ENCODE data around the gene ALDH16A1.

The ALDH16A1 gene

GRCh38 chr19:49407482-49408015 is 45.5 kb upstream of the ALDH16A1 start:
- Histone ChIP-seq H3K27ac (replicated peaks) (no peak overlapping the region), H3K27me3 (ENCODE audit: insufficient read depth, poor library complexity, severe bottlenecking) (no peaks in the 10 kb centered on the region), H3K4me3 (replicated peaks; ENCODE audit: insufficient read depth, low read length) (no peak overlapping the region)
- TF ChIP-seq GABPA (IDR thresholded peaks at IDR 0.05; ENCODE audit: low read depth) = no peak
- no peak for TF ChIP-seq CTCF (IDR thresholded peaks at IDR 0.05; ENCODE audit: insufficient read depth, low read length)
- DNase-seq (ENCODE audit: low read depth in 1 of 2, low spot score in 1 of 2) = no peak

- H3K27ac ChIP-seq (replicated peaks) = peak overlapping the region; percentile 63
- peak in 1 of 2 experiments; percentile 26 for DNase-seq (ENCODE audit: low read depth in 1 of 2, low spot score in 1 of 2)
- TF ChIP-seq SPI1 (IDR thresholded peaks at IDR 0.05; ENCODE audit: borderline replicate concordance, low read depth) = peak; percentile 72
- no peak for TF ChIP-seq REST (IDR thresholded peaks at IDR 0.05; ENCODE audit: insufficient replicate concordance, low read depth)
- no peaks in the 10 kb centered on the region for H3K27me3 ChIP-seq (ENCODE audit: insufficient read depth, poor library complexity, severe bottlenecking)
- no peak overlapping the region for H3K4me3 ChIP-seq (replicated peaks; ENCODE audit: insufficient read depth, low read length)
Observed at GRCh38 chr19:49408816-49409440, 44.1 kb upstream of the ALDH16A1 start.

- Histone ChIP-seq H3K27ac (replicated peaks) (peak overlapping the region; percentile 63), H3K27me3 (ENCODE audit: insufficient read depth, poor library complexity, severe bottlenecking) (no peaks in the 10 kb centered on the region), H3K4me3 (replicated peaks; ENCODE audit: insufficient read depth, low read length) (no peak overlapping the region)
- peak in 1 of 2 experiments; percentile 83 for DNase-seq (ENCODE audit: low read depth in 1 of 2, low spot score in 1 of 2)
- peak; percentile 100 for TF ChIP-seq SPI1 (IDR thresholded peaks at IDR 0.05; ENCODE audit: borderline replicate concordance, low read depth)
- no peak for TF ChIP-seq GABPA (IDR thresholded peaks at IDR 0.05; ENCODE audit: low read depth)
- TF ChIP-seq CTCF (IDR thresholded peaks at IDR 0.05; ENCODE audit: insufficient read depth, low read length) = no peak
- TF ChIP-seq POLR2AphosphoS5 (IDR thresholded peaks at IDR 0.05; ENCODE audit: low read depth) = peak; percentile 70
- no peak for TF ChIP-seq REST (IDR thresholded peaks at IDR 0.05; ENCODE audit: insufficient replicate concordance, low read depth)
Observed at GRCh38 chr19:49409441-49410029, 43.5 kb upstream of the ALDH16A1 start.

- DNase-seq (ENCODE audit: low read depth in 1 of 2, low spot score in 1 of 2) = no peak
- H3K4me3 ChIP-seq (replicated peaks; ENCODE audit: insufficient read depth, low read length) = no peak overlapping the region
- TF ChIP-seq POLR2AphosphoS5 (IDR thresholded peaks at IDR 0.05; ENCODE audit: low read depth) (no peak), GABPA (IDR thresholded peaks at IDR 0.05; ENCODE audit: low read depth) (no peak), REST (IDR thresholded peaks at IDR 0.05; ENCODE audit: insufficient replicate concordance, low read depth) (no peak), SPI1 (IDR thresholded peaks at IDR 0.05; ENCODE audit: borderline replicate concordance, low read depth) (no peak), CTCF (IDR thresholded peaks at IDR 0.05; ENCODE audit: insufficient read depth, low read length) (no peak)
- H3K27me3 ChIP-seq (ENCODE audit: insufficient read depth, poor library complexity, severe bottlenecking) = no peaks in the 10 kb centered on the region
- H3K27ac ChIP-seq (replicated peaks) = no peak overlapping the region
Observed at GRCh38 chr19:49411681-49412326, 41.2 kb upstream of the ALDH16A1 start.

Measured in HL-60 (cell line).